Neural crest cell (in vitro differentiated cells): ENCODE measurements around the gene MICAL3. TPM values are rescaled to one million over a fixed set of nuclear protein-coding genes. Genes with fewer than 3 reads are reported as not detected.

Source experiments
- DNase-seq: peaks from one replicate; pipeline ENCODE4 v3.0.0; 2021; ENCODE audit warnings: low read depth, mixed read lengths, low spot score
- H3K27ac Mint-ChIP-seq: one replicate; pipeline ENCODE4 v1.8.0; 2021; ENCODE audit warnings: mild to moderate bottlenecking, mixed read lengths; ENCODE audit not compliant: unreplicated experiment
- H3K27me3 Mint-ChIP-seq: 2 replicates; pipeline ENCODE4 v1.8.0; 2021; ENCODE audit warnings: low read depth, mild to moderate bottlenecking, mixed read lengths
- H3K36me3 Mint-ChIP-seq: 2 replicates; pipeline ENCODE4 v1.8.0; 2021; ENCODE audit warnings: low read depth, mild to moderate bottlenecking, mixed read lengths
- H3K4me1 Mint-ChIP-seq: 2 replicates; pipeline ENCODE4 v1.8.0; 2021; ENCODE audit warnings: mixed read lengths
- H3K4me3 Mint-ChIP-seq: one replicate; pipeline ENCODE4 v1.8.0; 2021; ENCODE audit warnings: mild to moderate bottlenecking, mixed read lengths
- H3K9me3 Mint-ChIP-seq: 2 replicates; pipeline ENCODE4 v1.8.0; 2021; ENCODE audit warnings: mixed read lengths
- CTCF ChIP-seq: fragments of 200-600 bp; sonication (generic); conservative IDR thresholded peaks from 2 replicates; pipeline ENCODE4 v1.5.0; 2021; ENCODE audit warnings: antibody characterized with exemption, mild to moderate bottlenecking
- total RNA-seq: library from RNA; stranded (reverse); gene quantifications from 2 replicates; pipeline ENCODE4 v1.2.1, GENCODE V29; 2021

MICAL3 gene
- total RNA-seq, 1 donor from 2014 or later: 84.5 TPM

GRCh38 chr22:17873116-17873515, 151.2 kb downstream of the MICAL3 start:
- Mint-ChIP-seq H3K9me3 (no peaks in the 10 kb centered on the region), H3K27me3 (no peaks in the 10 kb centered on the region), H3K27ac (no peak overlapping the region), H3K4me1 (no peaks in the 10 kb centered on the region), H3K4me3 (no peak overlapping the region), H3K36me3 (peaks cover 6% of the 10 kb centered on the region)
- DNase-seq: no peak
- TF ChIP-seq CTCF: no peak

GRCh38 chr22:17872471-17872870, 151.9 kb downstream of the MICAL3 start:
- H3K27ac Mint-ChIP-seq: no peak overlapping the region
- H3K4me1 Mint-ChIP-seq: peaks cover 5% of the 10 kb centered on the region
- TF ChIP-seq CTCF: no peak
- H3K4me3 Mint-ChIP-seq: no peak overlapping the region
- H3K36me3 Mint-ChIP-seq: peaks cover 6% of the 10 kb centered on the region
- DNase-seq: no peak
- H3K9me3 Mint-ChIP-seq: no peaks in the 10 kb centered on the region
- no peaks in the 10 kb centered on the region for H3K27me3 Mint-ChIP-seq

GRCh38 chr22:17871726-17872458, 152.5 kb downstream of the MICAL3 start:
- no peaks in the 10 kb centered on the region for H3K27me3 Mint-ChIP-seq
- no peak for TF ChIP-seq CTCF
- H3K4me3 Mint-ChIP-seq: no peak overlapping the region
- no peak for DNase-seq
- peaks cover 6% of the 10 kb centered on the region for H3K36me3 Mint-ChIP-seq
- H3K9me3 Mint-ChIP-seq: no peaks in the 10 kb centered on the region
- peaks cover 11% of the 10 kb centered on the region for H3K4me1 Mint-ChIP-seq
- peak overlapping the region; percentile 75 for H3K27ac Mint-ChIP-seq

- Mint-ChIP-seq H3K27me3 (no peaks in the 10 kb centered on the region), H3K36me3 (peaks cover 8% of the 10 kb centered on the region), H3K27ac (peak overlapping the region; percentile 55), H3K4me3 (no peak overlapping the region), H3K9me3 (no peaks in the 10 kb centered on the region), H3K4me1 (peaks cover 25% of the 10 kb centered on the region)
- DNase-seq: no peak
- TF ChIP-seq CTCF: no peak
Observed at GRCh38 chr22:17870407-17870806, 154.0 kb downstream of the MICAL3 start.

- H3K27ac Mint-ChIP-seq: peak overlapping the region; percentile 62
- no peak for DNase-seq
- TF ChIP-seq CTCF: no peak
- H3K27me3 Mint-ChIP-seq: no peaks in the 10 kb centered on the region
- peaks cover 8% of the 10 kb centered on the region for H3K36me3 Mint-ChIP-seq
- no peak overlapping the region for H3K4me3 Mint-ChIP-seq
- peaks cover 30% of the 10 kb centered on the region for H3K4me1 Mint-ChIP-seq
- H3K9me3 Mint-ChIP-seq: no peaks in the 10 kb centered on the region
Observed at GRCh38 chr22:17869285-17870096, 154.9 kb downstream of the MICAL3 start.
